HepG2 (cell line): Measurements from ENCODE around the gene RCHY1. TPM values are rescaled to one million over a fixed set of nuclear protein-coding genes. Genes with fewer than 3 reads are reported as not detected.

Source experiments
- ATAC-seq: fragments of 200-7000 bp; cut with Tn5 transposase; 3 replicates; pipeline ENCODE4 v1.9.1; 2020; ENCODE audit warnings: mild to moderate bottlenecking, moderate library complexity
- BruUV-seq: library from RNA; stranded (reverse); fragments of 400-500 nt; replicated peaks from 2 replicates; lab custom pipeline; 2021; lab: Mats Ljungman, UMichigan
- CTCF ChIA-PET: fragments of 300-600 bp; formaldehyde crosslinking; extraction: SDS; loops from one replicate; lab custom pipeline; 2021; ENCODE audit warnings: low total read pairs, inconsistent platforms, low intra/inter-chr PET ratio; lab: Yijun Ruan, JAX
- POLR2A ChIA-PET: fragments of 350-600 bp; sonication (Branson Sonifier 250); formaldehyde crosslinking; loops from one replicate; lab custom pipeline; 2020; ENCODE audit warnings: antibody characterized with exemption, inconsistent platforms; lab: Yijun Ruan, JAX
- DNase-seq: peaks from one replicate; pipeline ENCODE4 v3.0.0-alpha.2; 2015; ENCODE audit warnings: low spot score
- FAIRE-seq: peaks from 3 replicates; lab custom pipeline; 2011; peaks lifted over from hg19 to GRCh38; lab: Jason Lieb, UNC
- H2AFZ ChIP-seq: one replicate; pipeline ENCODE4 v1.6.1; 2011; ENCODE audit warnings: low read length, inconsistent platforms
- H3K27ac ChIP-seq: fragments of 300-600 bp; 3 replicates; pipeline ENCODE4 v1.8.0; 2011; ENCODE audit warnings: mixed run types, mild to moderate bottlenecking, mixed read lengths, low read length, inconsistent platforms; ENCODE audit not compliant: insufficient read depth; ENCODE audit errors: extremely low read length
- H3K27me3 ChIP-seq, 2 experiments: fragments of 200-600 bp in 1 of 2; 2 replicates in 1 of 2; 3 replicates in 1 of 2; pipeline versions ENCODE4 v1.6.0 to v1.8.0; 2011; ENCODE audit warnings: low read length in 2 of 2, mild to moderate bottlenecking in 2 of 2, moderate library complexity in 2 of 2, inconsistent platforms in 1 of 2; ENCODE audit not compliant: insufficient read depth in 2 of 2, control insufficient read depth in 1 of 2
- H3K36me3 ChIP-seq, 2 experiments: fragments of 200-600 bp in 1 of 2; replicated peaks in 1 of 2; 2 replicates in 1 of 2; 3 replicates in 1 of 2; pipeline versions ENCODE4 v1.5.1 to v1.8.0; 2011; ENCODE audit warnings: low read length in 2 of 2, inconsistent platforms in 1 of 2; ENCODE audit not compliant: insufficient read depth in 2 of 2, control insufficient read depth in 1 of 2
- H3K4me1 ChIP-seq: 2 replicates; pipeline ENCODE4 v1.5.1; 2012; ENCODE audit warnings: low read length, inconsistent platforms; ENCODE audit not compliant: insufficient read depth
- H3K4me2 ChIP-seq: 2 replicates; pipeline ENCODE4 v1.6.0; 2011; ENCODE audit warnings: low read depth, low read length, inconsistent platforms
- H3K4me3 ChIP-seq, 3 experiments: fragments of 200-600 bp in 1 of 3; sonication (generic), shearing (Covaris generic) in 1 of 3; replicated peaks in 1 of 3; 2 replicates each; pipeline ENCODE4 v1.5.1; 2011 to 2016; ENCODE audit warnings: low read length in 3 of 3, inconsistent platforms in 2 of 3, low read depth in 2 of 3, mild to moderate bottlenecking in 2 of 3, control low read depth in 1 of 3, mixed read lengths in 1 of 3; ENCODE audit not compliant: insufficient read depth in 1 of 3
- H3K79me2 ChIP-seq: one replicate; pipeline ENCODE4 v1.6.1; 2011; ENCODE audit warnings: low read length, inconsistent platforms; ENCODE audit not compliant: insufficient read depth
- H3K9ac ChIP-seq: 2 replicates; pipeline ENCODE4 v1.6.0; 2011; ENCODE audit warnings: mild to moderate bottlenecking, low read depth, low read length, inconsistent platforms; ENCODE audit not compliant: insufficient read depth
- H3K9me3 ChIP-seq: 2 replicates; pipeline ENCODE4 v1.5.1; 2012; ENCODE audit warnings: mild to moderate bottlenecking, low read length
- H4K20me1 ChIP-seq: 2 replicates; pipeline ENCODE4 v1.6.0; 2011; ENCODE audit warnings: inconsistent platforms, mild to moderate bottlenecking, low read length, moderate library complexity; ENCODE audit not compliant: insufficient read depth
- BCL3 ChIP-seq: sonication (generic); formaldehyde crosslinking; IDR thresholded peaks from 2 replicates; pipeline ENCODE4 v1.5.1; 2020; ENCODE audit warnings: mild to moderate bottlenecking, missing genetic modification reagents, moderate library complexity
- HCFC1 ChIP-seq: fragments of 150-350 bp; IDR thresholded peaks from 2 replicates; pipeline ENCODE4 v1.6.1; 2014; ENCODE audit warnings: low read depth, low read length
- MEIS1 ChIP-seq: sonication (generic); formaldehyde crosslinking; IDR thresholded peaks from 2 replicates; pipeline ENCODE4 v1.9.0; 2021; ENCODE audit warnings: mild to moderate bottlenecking, missing genetic modification reagents, moderate library complexity, borderline replicate concordance
- MTA1 ChIP-seq: sonication (generic); formaldehyde crosslinking; IDR thresholded peaks from 2 replicates; pipeline ENCODE4 v1.4.0; 2020; ENCODE audit warnings: missing genetic modification reagents, mild to moderate bottlenecking, borderline replicate concordance
- NR2F2 ChIP-seq: IDR thresholded peaks from 2 replicates; pipeline ENCODE4 v1.6.1; 2012; ENCODE audit warnings: low read depth, inconsistent platforms, borderline replicate concordance
- PCBP1 ChIP-seq: fragments of 200-400 bp; formaldehyde crosslinking; IDR thresholded peaks from 2 replicates; pipeline ENCODE4 v1.6.1; 2017; ENCODE audit warnings: mild to moderate bottlenecking, low read depth, low read length, borderline replicate concordance
- RCOR2 ChIP-seq: IDR thresholded peaks from 2 replicates; pipeline ENCODE4 v1.6.1; 2016; ENCODE audit warnings: missing biosample characterization, missing genetic modification reagents
- ZBTB10 ChIP-seq: sonication (generic); formaldehyde crosslinking; IDR thresholded peaks from 2 replicates; pipeline ENCODE4 v1.4.0; 2020; ENCODE audit warnings: missing genetic modification reagents, borderline replicate concordance
- ZMYM4 ChIP-seq: sonication (generic); formaldehyde crosslinking; IDR thresholded peaks from 2 replicates; pipeline ENCODE4 v1.8.1; 2023; ENCODE audit warnings: mild to moderate bottlenecking, missing genetic modification reagents
- ZNF570 ChIP-seq: sonication (generic); formaldehyde crosslinking; IDR thresholded peaks from 2 replicates; pipeline ENCODE4 v1.4.0; 2020; ENCODE audit warnings: mild to moderate bottlenecking, missing genetic modification reagents, borderline replicate concordance
- ZNF7 ChIP-seq: IDR thresholded peaks from 2 replicates; pipeline ENCODE4 v1.6.1; 2016; ENCODE audit warnings: missing biosample characterization, missing genetic modification reagents
- WGBS: methylation state at CpG from one replicate; pipeline ENCODE4 v1.1.6; 2017; ENCODE audit warnings: low lambda C conversion rate; 5-methylcytosine and 5-hydroxymethylcytosine counted together
- in situ Hi-C: cut with HindIII; loops from 2 replicates; pipeline ENCODE4 v1.10.0; 2017; ENCODE audit warnings: low pct_unique_long_range_greater_than_20kb; ENCODE audit not compliant: extremely low pct_ligation_motif_present
- intact Hi-C: fragments of 100-400 bp; cut with micrococcal nuclease; formaldehyde crosslinking; loops from one replicate; pipeline ENCODE4 v1.10.0; 2022; ENCODE audit not compliant: unreplicated experiment
- polyA plus RNA-seq, 8 experiments: library from polyadenylated mRNA; depleted of rRNA in 3 of 8; stranded (reverse) in 7 of 8; unstranded in 1 of 8; fragments of >200 nt; fragmentation: Illumina TruSeq in 4 of 8; extraction: Trizol in 4 of 8; gene quantifications; 2 replicates each; pipeline versions ENCODE4 v1.2.1 to v1.2.3, GENCODE V29; 2011 to 2016; ENCODE audit warnings: low read depth in 4 of 8, missing spikeins in 1 of 8, mixed read lengths in 1 of 8; ENCODE audit not compliant: insufficient read depth in 1 of 8
- total RNA-seq, 5 experiments: library from RNA; depleted of rRNA; stranded (reverse); fragments of >200 nt; fragmentation: Illumina TruSeq; extraction: Trizol; gene quantifications; 2 replicates each; pipeline ENCODE4 v1.2.3, GENCODE V29; 2016; ENCODE audit warnings: low read depth in 1 of 5
- TF ChIP-seq, protein P1 (sequence below): IDR thresholded peaks from 2 replicates; pipeline ENCODE4 v1.6.1; 2016; ENCODE audit warnings: control low read depth

The RCHY1 gene
- total and polyA plus RNA-seq, 2 of the 13 experiments (the other 11 are each of a cell fraction or from before 2014, with no cell fraction given), result 19.9 to 30.5 TPM

DNA sequence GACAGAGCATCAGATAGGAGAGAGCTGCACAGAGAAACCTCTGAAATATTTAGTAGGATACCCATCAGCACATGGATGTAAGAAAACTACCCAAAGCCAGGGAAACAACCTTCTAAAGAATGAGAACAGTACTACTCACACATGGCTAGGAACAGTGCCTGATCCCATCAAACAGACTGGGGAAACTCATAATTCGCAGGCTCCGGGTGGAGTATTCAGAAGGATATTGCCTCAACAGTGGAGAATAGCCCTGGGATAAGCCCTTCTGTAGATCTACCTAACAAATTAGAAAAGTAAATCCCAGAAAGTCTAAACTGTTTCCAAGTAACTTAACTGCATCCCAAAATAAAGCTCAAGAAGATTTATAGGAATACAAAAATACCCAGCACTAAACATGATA is 17.8 kb downstream of the RCHY1 start:
- no peaks in the 10 kb centered on the region for H3K79me2 ChIP-seq
- ATAC-seq, result no peak

GRCh38 chr4:75495476-75495875 is 18.7 kb downstream of the RCHY1 start:
- no peak for FAIRE-seq
- H3K4me3 ChIP-seq, result no peak overlapping the region
- no TSS peak for BruUV-seq
- no peaks in the 10 kb centered on the region for H3K9me3 ChIP-seq
- no peak overlapping the region for H3K27ac ChIP-seq
- no peak for ATAC-seq
- no peaks in the 10 kb centered on the region for H3K27me3 ChIP-seq
- ChIA-PET CTCF (no interaction called here), POLR2A (no interaction called here)
- H2AFZ ChIP-seq, result no peak overlapping the region
- 94% methylated on average over 2 of the region's 2 CpGs for WGBS
- no peaks in the 10 kb centered on the region for H4K20me1 ChIP-seq
- in situ Hi-C loops, result loop anchor here (25.0 kb wide), 1 partner anchor 558 kb away; the partner anchor contains the start of gene PARM1
- no peak for DNase-seq
- peaks cover 5 to 44% of the 10 kb centered on the region in 2 experiments for H3K36me3 ChIP-seq
- intact Hi-C loops, result loop anchor here (10.0 kb wide), 1 partner anchor 621 kb away; no protein-coding TSS in a partner anchor
- H3K4me2 ChIP-seq, result no peak overlapping the region
- H3K9ac ChIP-seq, result no peak overlapping the region
- no peaks in the 10 kb centered on the region for H3K4me1 ChIP-seq
- no peaks in the 10 kb centered on the region for H3K79me2 ChIP-seq
- TF ChIP-seq PCBP1 (no peak), ZBTB10 (CRISPR knock-in tag) (no peak), ZNF570 (CRISPR knock-in tag) (no peak), MEIS1 (CRISPR knock-in tag) (no peak), HCFC1 (no peak), ZNF7 (no peak), MTA1 (CRISPR knock-in tag) (no peak), NR2F2 (no peak)
- TF ChIP-seq, protein P1, sequence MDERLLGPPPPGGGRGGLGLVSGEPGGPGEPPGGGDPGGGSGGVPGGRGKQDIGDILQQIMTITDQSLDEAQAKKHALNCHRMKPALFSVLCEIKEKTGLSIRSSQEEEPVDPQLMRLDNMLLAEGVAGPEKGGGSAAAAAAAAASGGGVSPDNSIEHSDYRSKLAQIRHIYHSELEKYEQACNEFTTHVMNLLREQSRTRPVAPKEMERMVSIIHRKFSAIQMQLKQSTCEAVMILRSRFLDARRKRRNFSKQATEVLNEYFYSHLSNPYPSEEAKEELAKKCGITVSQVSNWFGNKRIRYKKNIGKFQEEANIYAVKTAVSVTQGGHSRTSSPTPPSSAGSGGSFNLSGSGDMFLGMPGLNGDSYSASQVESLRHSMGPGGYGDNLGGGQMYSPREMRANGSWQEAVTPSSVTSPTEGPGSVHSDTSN (CRISPR knock-in tag), result no peak

More for the DNA sequence above, 17.8 kb downstream of the RCHY1 start:
- Histone ChIP-seq H3K9ac (no peak overlapping the region), H3K4me1 (no peaks in the 10 kb centered on the region), H3K4me2 (no peak overlapping the region), H3K4me3 (no peak overlapping the region), H4K20me1 (no peaks in the 10 kb centered on the region), H3K9me3 (no peaks in the 10 kb centered on the region), H2AFZ (no peak overlapping the region), H3K27ac (no peak overlapping the region), H3K27me3 (no peaks in the 10 kb centered on the region), H3K36me3 (peaks cover 5 to 41% of the 10 kb centered on the region in 2 experiments)
- BruUV-seq, result no TSS peak
- intact Hi-C loops (loop anchor here (10.0 kb wide), 1 partner anchor 622 kb away; no protein-coding TSS in a partner anchor), in situ Hi-C loops (loop anchor here (25.0 kb wide), 1 partner anchor 559 kb away; the partner anchor contains the start of gene PARM1)
- POLR2A ChIA-PET, result no interaction called here
- CTCF ChIA-PET, result no interaction called here
- DNase-seq, result no peak
- 96% methylated on average over 2 of the region's 2 CpGs for WGBS
- FAIRE-seq, result no peak
- no peak for TF ChIP-seq RCOR2
- TF ChIP-seq BCL3 (CRISPR knock-in tag), result no peak
- TF ChIP-seq ZMYM4 (CRISPR knock-in tag), result no peak
